Ovary (tissue), 3 donors: Measurements from ENCODE around the gene SMOC2.

ENCODE experiments used
- EP300 ChIP-seq: sonication (generic); formaldehyde crosslinking; IDR thresholded peaks from one replicate; pipeline ENCODE4 v1.6.1; 2017; ENCODE audit warnings: antibody characterized with exemption
- POLR2A ChIP-seq: fragments of 450-650 bp; IDR thresholded peaks from one replicate; pipeline ENCODE4 v1.6.1; 2017; ENCODE audit warnings: antibody characterized with exemption, mild to moderate bottlenecking, moderate library complexity
- TF ChIP-seq, protein P1 (sequence below), 3 donors: fragments of 450-650 bp in 2 of 3; fragments of 200-600 bp in 1 of 3; IDR thresholded peaks; one replicate each; pipeline versions ENCODE4 v1.5.1 to v1.8.0; 2016 to 2022; ENCODE audit warnings: antibody characterized with exemption in 3 of 3, mild to moderate bottlenecking in 1 of 3
- donor health status: DM: no; HTN: no; CAD: no.

DNA sequence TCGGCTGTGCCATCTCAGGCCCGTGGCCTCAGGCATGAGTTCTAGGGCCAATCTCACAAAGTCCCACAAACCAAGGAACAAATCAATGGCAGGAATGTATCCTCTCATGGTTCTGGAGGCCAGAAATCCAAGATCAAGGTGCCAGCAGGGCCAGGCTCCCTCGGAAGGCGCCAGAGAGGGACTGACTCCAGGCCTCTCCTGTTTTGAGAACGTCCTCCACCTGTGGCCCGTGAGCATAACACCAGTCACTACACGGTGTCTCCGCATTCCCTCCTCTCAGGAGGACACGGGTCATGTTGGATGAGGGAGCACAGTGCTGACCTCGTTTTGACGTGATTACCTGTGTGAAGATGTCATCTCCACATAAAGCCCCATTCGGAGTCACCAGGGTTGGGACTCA lies 45.0 kb upstream of the SMOC2 start:
- TF ChIP-seq, protein P1, sequence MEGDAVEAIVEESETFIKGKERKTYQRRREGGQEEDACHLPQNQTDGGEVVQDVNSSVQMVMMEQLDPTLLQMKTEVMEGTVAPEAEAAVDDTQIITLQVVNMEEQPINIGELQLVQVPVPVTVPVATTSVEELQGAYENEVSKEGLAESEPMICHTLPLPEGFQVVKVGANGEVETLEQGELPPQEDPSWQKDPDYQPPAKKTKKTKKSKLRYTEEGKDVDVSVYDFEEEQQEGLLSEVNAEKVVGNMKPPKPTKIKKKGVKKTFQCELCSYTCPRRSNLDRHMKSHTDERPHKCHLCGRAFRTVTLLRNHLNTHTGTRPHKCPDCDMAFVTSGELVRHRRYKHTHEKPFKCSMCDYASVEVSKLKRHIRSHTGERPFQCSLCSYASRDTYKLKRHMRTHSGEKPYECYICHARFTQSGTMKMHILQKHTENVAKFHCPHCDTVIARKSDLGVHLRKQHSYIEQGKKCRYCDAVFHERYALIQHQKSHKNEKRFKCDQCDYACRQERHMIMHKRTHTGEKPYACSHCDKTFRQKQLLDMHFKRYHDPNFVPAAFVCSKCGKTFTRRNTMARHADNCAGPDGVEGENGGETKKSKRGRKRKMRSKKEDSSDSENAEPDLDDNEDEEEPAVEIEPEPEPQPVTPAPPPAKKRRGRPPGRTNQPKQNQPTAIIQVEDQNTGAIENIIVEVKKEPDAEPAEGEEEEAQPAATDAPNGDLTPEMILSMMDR (IDR thresholded peaks at IDR 0.05), result no peak
- TF ChIP-seq POLR2A (no peak), EP300 (no peak)
